ENCODE results near the gene DMRTB1.

DNA sequence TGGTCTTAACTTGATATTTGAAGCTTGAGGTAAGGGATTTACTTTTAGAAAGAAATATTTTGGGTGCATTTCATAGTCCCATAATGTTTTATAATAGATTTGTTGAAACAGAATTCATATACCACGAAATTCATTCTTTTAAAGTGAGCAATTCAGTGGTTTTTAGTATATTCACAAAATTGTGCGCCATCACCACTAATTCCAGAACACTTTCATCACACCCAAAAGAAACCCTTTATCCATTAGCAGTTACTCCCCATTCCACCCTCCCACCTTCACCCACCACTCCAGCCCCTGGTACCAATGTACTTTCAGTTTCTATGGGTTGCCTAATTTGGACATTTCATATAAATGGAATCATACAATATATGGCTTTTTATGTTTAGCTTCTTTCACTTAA lies 38.9 kb upstream of the DMRTB1 start:
- TF ChIP-seq POLR2A (IDR thresholded peaks at IDR 0.05; ENCODE audit: low read depth, low read length) (no peak), POLR2AphosphoS5 (IDR thresholded peaks at IDR 0.05; ENCODE audit: low read depth, low read length) (no peak)

All from GM12892 (cell line).